GM18505 (cell line): ENCODE results near the gene CACNG4.

Experiments used
- ATAC-seq: cut with Tn5 transposase; IDR thresholded peaks from one replicate; pipeline ENCODE4 v1.9.1; 2021; ENCODE audit not compliant: unreplicated experiment
- POLR2A ChIP-seq: IDR thresholded peaks from 4 replicates; pipeline ENCODE4 v1.6.1; 2011; ENCODE audit warnings: borderline replicate concordance; ENCODE audit not compliant: insufficient read depth, insufficient read length; ENCODE audit errors: extremely low read depth

CACNG4 gene

DNA sequence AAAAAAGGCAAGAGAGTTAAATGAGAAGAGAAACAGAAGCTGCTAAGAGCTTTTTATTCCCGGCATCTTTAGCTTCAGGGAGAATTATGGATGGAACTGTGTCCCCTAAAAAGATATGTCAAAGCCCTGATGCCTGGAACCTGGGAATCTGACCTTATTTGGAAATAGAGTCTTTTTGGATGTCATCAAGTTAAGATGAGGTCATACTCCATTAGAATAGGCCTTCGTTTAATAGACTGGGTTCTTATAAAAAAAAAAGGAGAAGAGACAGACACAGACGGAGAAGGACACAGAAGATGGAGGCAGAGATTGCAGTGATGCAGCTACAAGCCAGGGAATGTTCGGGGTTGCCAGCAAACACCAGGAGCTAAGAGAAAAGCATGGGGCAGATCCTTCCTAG lies 24.6 kb downstream of the CACNG4 start:
- no peak for TF ChIP-seq POLR2A

DNA sequence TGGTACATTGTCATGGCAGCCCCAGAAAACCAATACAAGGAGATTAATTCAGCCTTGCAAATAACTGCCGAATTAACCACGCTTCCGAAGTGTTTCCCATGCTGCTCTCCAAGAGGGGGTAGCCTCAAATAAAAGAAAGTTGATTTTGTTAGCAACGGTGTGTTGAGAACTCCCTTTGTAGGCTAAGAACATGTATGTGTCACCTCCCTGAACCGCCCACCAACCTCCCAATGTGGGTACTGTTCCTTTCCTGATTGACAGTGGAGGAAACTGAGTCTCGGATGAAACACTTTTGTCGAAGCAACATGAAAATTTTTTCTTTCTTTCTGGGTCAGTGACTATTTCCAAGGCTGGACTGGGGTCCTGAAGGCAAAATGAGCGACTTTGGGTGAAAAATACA lies 25.1 kb downstream of the CACNG4 start:
- TF ChIP-seq POLR2A: no peak
- ATAC-seq: no peak

More for the DNA sequence above, 24.6 kb downstream of the CACNG4 start:
- ATAC-seq: no peak

DNA sequence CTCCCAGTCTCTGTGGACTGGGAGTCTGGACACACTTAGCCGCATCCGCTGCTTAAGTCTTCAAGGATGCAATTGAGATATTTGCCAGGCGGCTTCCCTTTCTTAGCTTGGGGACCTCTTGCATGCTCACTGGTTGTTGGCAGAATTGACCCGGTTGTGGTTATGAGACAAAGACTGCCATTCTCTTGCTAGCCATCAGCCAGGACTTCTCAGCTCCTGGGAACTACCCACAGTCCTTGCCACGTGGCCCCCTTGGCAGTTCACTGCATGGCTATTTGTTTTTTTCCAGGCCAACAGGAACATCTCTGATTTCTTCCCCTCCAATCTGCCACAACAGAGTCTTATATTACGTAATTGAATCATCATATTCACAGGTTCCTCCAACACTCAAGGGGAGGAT lies 25.5 kb downstream of the CACNG4 start:
- no peak for ATAC-seq
- no peak for TF ChIP-seq POLR2A

DNA sequence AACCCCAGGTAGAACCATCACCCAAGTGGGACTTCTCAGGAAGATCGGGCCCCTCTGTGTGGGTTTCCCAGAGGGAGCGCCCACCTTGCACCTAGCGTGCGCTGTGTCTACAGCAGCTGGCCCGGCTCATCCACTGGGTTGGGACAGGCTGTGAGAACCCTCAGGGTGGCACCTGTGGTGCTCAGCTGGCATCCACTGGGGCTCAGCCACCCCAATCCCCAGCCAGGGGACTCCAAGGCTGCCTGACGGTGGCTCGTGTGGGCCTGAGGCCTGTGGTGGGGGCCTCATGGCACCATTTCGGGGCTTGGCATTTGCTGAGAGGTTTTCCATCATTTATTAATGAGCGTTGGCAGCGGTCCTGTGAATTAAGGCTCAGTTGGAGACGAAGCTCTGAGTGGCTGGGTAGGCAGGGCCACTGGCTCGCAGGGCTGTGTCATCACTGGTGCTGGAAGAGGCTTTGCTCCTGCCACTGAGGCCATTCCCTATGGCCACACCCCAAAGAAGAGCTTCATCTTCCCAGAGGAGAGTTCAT lies 28.5 kb downstream of the CACNG4 start:
- no peak for ATAC-seq
- no peak for TF ChIP-seq POLR2A

DNA sequence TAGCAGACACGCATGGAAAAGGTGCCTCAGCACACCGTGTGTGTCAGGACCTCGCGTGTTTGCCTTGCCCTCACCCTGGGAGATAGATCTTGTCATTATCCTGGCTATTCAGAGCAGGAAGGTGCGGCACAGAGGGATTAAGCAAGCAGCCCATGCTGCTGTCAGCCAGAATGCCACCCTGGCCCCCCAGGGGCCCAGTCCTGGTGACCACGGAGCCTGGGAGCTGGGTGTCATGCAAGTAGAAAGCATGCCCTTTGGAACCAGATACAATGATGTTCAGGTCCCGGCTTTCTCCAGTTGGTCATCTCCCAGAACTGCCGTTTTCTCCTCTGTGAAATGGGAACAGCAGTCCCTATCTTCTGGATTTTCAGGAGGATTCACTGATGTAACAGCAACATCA lies 29.9 kb downstream of the CACNG4 start:
- TF ChIP-seq POLR2A: no peak
- ATAC-seq: no peak

DNA sequence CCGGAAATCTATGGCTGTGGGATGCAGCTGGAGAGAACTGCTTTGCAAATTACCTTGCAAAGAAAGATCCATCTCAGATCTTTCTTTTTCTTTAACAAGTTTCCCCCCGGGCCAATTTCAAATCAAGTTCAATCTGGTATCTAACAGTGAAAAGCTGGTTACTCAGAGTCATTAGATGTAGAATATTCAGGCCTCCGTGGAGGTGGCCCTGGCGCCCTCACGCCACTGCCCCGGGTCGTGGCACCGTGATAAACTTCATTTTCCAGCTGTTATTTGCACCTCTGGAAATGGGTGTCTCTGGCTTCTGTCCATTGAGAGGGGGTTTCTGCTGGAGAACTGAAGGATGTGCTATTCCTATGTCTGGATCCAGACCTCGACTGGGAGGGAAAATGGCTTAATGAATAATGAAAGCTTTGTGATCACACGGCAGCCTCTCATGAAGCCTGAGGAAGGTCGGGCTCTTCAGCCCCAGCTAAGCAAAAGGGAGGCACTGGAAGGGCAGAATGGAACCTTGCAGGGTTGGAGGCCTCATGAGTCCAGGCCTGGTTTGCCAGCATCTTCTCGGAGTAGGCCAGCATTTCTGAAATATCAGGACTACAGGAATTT lies 30.5 kb downstream of the CACNG4 start:
- TF ChIP-seq POLR2A: no peak
- ATAC-seq: no peak

DNA sequence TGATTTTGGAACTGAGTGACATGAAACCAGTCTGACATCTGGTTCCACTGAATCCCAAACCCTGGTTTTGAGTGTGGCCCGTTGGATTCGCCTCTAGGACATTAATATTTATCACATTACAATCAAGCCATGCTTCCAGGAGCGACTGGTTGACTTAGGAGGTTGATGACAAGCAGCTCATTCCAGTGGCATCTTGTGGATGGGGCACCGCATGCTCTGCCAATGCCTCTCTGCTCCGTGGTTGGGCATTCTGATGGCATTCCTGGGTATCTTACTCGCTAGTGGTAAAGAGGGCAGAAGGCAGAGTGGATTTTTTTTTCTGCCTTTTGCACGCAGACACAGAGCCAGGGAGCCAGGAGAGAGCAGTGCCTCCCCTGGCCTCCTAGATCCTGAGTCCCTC lies 31.4 kb downstream of the CACNG4 start:
- ATAC-seq: no peak
- no peak for TF ChIP-seq POLR2A

DNA sequence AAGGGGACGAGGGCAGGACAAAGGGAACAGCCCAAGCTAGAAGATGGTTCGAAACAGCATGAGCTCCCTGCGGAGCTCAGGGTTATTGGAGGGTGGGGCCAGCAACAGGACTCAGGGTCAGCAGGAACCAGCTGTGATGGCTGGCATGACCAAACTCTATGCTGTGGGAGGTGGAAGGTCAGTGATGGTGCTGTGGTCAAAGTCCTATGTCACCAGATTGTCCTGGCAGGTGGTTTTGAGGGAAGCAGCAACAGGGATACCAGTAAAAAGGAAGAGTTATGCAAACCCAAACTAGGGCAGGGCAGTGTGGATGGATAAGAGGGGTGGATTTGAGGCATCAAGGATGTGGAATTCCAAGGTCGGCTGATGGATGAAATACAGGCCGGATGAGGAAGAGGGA lies 32.4 kb downstream of the CACNG4 start:
- no peak for ATAC-seq
- TF ChIP-seq POLR2A: no peak

DNA sequence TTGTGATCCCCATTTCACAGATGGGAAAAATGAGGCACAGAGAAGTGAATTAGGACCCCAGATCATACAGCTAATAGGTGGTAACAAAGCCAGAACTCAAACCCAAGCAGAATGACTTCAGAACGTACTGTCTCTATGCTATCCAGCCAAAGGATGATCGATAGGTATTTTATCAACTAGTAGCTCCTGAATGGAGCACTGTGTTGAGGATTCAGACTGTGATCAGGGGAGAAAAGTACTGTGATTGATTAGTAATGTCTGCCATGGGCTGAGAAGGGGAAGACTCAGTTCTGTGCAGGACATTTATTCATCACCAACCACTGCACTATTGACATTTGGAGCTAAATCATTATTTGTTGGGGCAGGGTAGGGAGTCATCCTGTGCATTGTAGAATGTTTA lies 38.7 kb downstream of the CACNG4 start:
- no peak for TF ChIP-seq POLR2A
- ATAC-seq: no peak

DNA sequence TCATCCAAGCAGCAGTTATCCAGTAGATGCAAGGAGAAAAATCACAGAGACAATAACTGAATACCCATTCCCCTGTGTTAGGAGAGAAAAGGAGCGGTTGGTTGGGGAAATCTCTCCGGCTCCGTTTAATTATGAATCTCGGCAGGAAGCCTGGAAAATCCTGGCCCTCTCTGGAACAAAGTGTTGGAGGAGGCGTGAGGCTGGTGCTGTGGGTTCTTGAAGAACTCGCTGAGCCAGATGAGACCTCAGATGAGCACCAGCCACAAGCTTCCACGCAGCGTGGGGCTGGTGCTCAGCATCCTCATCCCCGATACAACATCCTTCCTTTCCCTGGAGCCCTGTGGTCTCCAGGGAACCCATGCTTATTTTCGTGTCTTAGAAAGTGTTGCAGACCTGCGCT lies 39.7 kb downstream of the CACNG4 start:
- no peak for ATAC-seq
- TF ChIP-seq POLR2A: no peak

DNA sequence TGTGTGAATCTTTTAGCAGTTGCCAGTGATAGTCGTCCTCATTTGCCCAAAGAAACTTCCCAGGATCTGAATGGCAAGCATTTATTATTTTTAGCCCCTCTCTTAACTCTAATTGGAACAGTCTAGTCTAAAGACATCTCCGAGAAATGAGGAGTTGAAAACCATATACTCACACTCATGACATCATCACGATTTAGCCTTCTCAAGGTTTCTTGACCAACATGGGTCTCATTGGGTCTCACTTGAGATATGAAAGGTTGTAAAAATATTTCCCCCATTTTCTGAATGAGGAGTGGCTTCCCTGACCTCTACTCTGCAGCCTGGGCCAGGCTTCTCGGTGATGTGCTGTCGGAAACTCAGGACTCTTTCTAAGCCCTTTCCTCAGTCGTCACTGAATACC lies 42.8 kb downstream of the CACNG4 start:
- ATAC-seq: no peak
- no peak for TF ChIP-seq POLR2A

DNA sequence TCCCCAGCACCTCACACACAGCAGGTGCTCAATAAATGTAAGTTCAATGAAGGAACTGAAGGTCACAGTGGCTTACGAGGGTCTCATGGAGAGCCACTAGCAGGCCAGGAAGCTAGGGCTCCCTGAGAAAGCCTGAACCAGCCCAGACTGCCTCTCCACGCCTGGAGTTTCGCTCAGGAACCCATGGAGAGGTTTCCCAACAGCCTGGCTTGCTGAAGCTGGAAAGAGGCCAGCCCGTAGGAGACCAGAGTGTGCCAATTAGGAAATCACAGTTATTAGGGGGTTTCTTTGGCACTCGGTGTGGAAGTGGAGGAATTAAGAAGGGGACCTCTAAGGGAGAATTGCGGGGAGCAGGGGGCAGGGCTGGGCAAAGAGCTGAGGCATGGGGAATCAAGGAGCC lies 43.6 kb downstream of the CACNG4 start:
- no peak for TF ChIP-seq POLR2A
- ATAC-seq: no peak

DNA sequence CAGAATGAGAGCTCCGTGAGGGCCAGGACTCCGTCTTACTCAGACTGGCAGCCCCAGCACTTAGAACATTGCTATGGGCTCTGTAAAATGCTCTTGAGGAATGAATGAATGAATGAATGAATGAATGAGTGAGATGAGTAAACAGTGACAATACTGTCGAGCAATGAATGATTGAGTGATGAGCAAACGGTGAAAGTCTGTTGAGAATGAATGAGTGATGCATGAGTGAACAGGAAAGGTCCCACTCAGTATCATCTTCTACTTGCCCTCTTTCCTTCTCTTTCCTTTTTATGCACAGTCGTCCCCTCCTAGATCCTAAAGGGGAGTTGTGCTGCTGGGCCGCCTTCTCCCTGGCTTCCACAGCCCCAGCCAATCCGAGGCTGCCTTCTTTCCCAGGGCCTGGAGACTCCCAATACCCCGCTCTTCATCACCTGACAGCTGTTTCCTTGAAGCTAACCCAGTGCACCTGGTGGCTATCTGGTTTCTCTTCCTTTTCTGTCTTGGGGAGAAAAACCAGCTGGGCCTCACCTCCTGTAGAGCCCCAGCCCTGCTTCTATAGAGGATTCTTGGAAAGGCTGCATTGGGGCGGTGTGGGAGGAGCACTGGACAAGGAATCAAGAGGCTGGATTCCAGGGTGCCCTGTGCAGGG lies 47.1 kb downstream of the CACNG4 start:
- ATAC-seq: no peak

DNA sequence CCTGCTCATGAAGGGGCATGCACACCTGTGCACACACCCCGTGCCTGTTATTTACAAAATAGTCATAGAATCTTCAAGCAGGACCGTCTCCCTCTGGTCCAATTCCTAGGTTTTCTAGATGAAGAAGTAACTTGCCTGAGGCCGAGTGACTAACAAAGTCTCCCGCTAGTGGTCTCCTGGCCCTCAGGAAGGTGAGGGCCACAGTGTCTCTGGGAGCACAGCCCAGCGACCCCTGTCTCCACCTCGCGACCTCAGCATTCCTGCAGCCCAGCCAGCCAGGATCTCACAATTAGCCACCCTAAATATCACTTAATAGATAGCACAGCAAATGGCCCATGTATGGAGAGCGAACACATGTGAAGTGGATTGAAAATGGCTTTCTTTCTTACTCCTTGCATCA lies 49.4 kb downstream of the CACNG4 start:
- no peak for TF ChIP-seq POLR2A
- no peak for ATAC-seq

More for the DNA sequence above, 47.1 kb downstream of the CACNG4 start:
- TF ChIP-seq POLR2A: no peak
